Stimulated activated naive CD8-positive, alpha-beta T cell treated with anti-CD3 and anti-CD28 coated beads, Interleukin-15, Interleukin-2, amounts not matched to agents 100 U/mL and 50 U/mL, for 24 hours (primary cell): Measurements from ENCODE around the gene CACNA2D2.
A peak's percentile ranks its signal among the peaks of the same experiment; 100 is the strongest.
"Not testable (repeated sequence)": the region's sequence is repeated elsewhere in the genome, so short reads cannot be mapped to it uniquely, and the experiment has no call there.

Experiments
- ATAC-seq: fragments of 150-1000 bp; cut with Tn5 transposase; one replicate; pipeline ENCODE4 v1.10.0; 2021
- DNase-seq: peaks from one replicate; pipeline ENCODE4 v3.0.0; 2021

CACNA2D2 gene

GRCh38 chr3:50530001-50530970 lies 26.9 kb upstream of the CACNA2D2 start:
- no peak for DNase-seq
- no peak for ATAC-seq

- DNase-seq, result peak; percentile 83
- peak; percentile 90 for ATAC-seq
Observed at GRCh38 chr3:50525987-50526386, 22.6 kb upstream of the CACNA2D2 start.

- DNase-seq, result no peak
- ATAC-seq, result no peak
Observed at GRCh38 chr3:50525191-50525910, 21.9 kb upstream of the CACNA2D2 start.

GRCh38 chr3:50524746-50525145 lies 21.3 kb upstream of the CACNA2D2 start:
- no peak for ATAC-seq
- no peak for DNase-seq

- no peak for DNase-seq
- no peak for ATAC-seq
Observed at GRCh38 chr3:50523279-50523811, 19.9 kb upstream of the CACNA2D2 start.

- no peak for ATAC-seq
- DNase-seq, result no peak
Observed at GRCh38 chr3:50521572-50521971, 18.1 kb upstream of the CACNA2D2 start.

GRCh38 chr3:50520849-50521248 lies 17.4 kb upstream of the CACNA2D2 start:
- no peak for DNase-seq
- no peak for ATAC-seq

- ATAC-seq, result peak; percentile 75
- peak; percentile 84 for DNase-seq
Observed at GRCh38 chr3:50519471-50520089, 16.1 kb upstream of the CACNA2D2 start.

GRCh38 chr3:50518436-50518835 lies 15.0 kb upstream of the CACNA2D2 start:
- no peak for DNase-seq
- ATAC-seq, result no peak

GRCh38 chr3:50517721-50518206 lies 14.3 kb upstream of the CACNA2D2 start:
- ATAC-seq, result no peak
- no peak for DNase-seq

GRCh38 chr3:50516440-50516871 lies 13.0 kb upstream of the CACNA2D2 start:
- ATAC-seq (no peak), DNase-seq (no peak)

GRCh38 chr3:50515565-50516439 lies 12.4 kb upstream of the CACNA2D2 start:
- peak; percentile 19 for DNase-seq
- ATAC-seq, result no peak

- ATAC-seq, DNase-seq: not testable (repeated sequence)
Observed at GRCh38 chr3:50512908-50513307, 9.5 kb upstream of the CACNA2D2 start.

- ATAC-seq, result no peak
- no peak for DNase-seq
Observed at GRCh38 chr3:50512131-50512530, 8.7 kb upstream of the CACNA2D2 start.

- DNase-seq, result no peak
- no peak for ATAC-seq
Observed at GRCh38 chr3:50510325-50510724, 6.9 kb upstream of the CACNA2D2 start.

GRCh38 chr3:50509715-50510114 lies 6.3 kb upstream of the CACNA2D2 start:
- DNase-seq (no peak), ATAC-seq (no peak)

- no peak for ATAC-seq
- no peak for DNase-seq
Observed at GRCh38 chr3:50508821-50509220, 5.4 kb upstream of the CACNA2D2 start.

- DNase-seq (no peak), ATAC-seq (no peak)
Observed at GRCh38 chr3:50506169-50506568, 2.7 kb upstream of the CACNA2D2 start.

- DNase-seq (no peak), ATAC-seq (no peak)
Observed at GRCh38 chr3:50504681-50505080, 1.2 kb upstream of the CACNA2D2 start.

GRCh38 chr3:50502584-50503423 lies 630 bp downstream of the CACNA2D2 start:
- ATAC-seq (no peak), DNase-seq (no peak)
